ENCODE measurements around the gene OTOP3.
"Not testable (repeated sequence)": the region's sequence is repeated elsewhere in the genome, so short reads cannot be mapped to it uniquely, and the experiment has no call there.

Gene OTOP3

DNA sequence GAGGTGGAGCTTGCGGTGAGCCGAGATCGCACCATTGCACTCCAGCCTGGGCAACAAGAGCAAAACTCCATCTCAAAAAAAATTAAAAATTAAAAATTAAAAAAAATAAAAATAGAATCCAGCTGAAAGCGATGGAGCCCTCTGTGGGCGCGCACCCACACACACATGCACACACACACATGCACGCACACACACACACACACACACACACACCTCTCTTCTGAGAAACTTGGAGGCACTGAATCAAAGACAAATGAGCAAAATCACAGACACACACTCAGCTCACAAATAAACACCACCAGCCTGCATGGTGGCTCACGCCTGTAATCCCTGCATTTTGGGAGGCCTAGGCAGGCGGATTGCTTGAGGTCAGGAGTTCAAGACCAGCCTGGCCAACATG lies 32.7 kb upstream of the OTOP3 start:
- Histone ChIP-seq H3K36me3 (ENCODE audit: control insufficient read depth, low read depth, low read length) (no peaks in the 10 kb centered on the region), H3K4me1 (ENCODE audit: control insufficient read depth, low read depth, low read length) (no peaks in the 10 kb centered on the region), H3K27ac (ENCODE audit: low read length) (no peak overlapping the region), H3K9me3 (ENCODE audit: control insufficient read depth, low read depth, low read length) (no peaks in the 10 kb centered on the region), H3K27me3 (ENCODE audit: control insufficient read depth, insufficient read depth, low read length) (no peaks in the 10 kb centered on the region), H3K4me3 (ENCODE audit: low read length) (no peak overlapping the region), H3K9ac (ENCODE audit: low read length) (no peak overlapping the region)

DNA sequence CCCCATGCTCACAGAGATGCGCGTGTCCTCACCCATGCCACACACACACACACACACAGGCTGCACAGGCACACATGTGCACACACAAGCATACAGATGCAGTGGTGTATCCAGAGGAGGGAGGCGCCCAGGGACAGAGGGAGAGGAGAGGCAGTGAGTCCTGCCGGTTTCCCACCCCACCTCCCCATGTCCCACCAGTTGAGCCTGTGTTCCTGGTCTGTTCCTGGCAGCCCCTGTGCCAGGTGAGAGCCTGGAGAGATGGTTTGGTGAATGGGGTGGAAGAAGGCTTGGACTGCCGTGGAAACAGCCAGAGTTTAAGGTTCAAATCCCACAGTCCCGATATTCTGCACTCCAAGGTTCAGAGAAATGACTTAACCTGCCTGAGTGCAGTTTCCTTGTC lies 32.0 kb upstream of the OTOP3 start:
- H3K27ac ChIP-seq (ENCODE audit: low read length): no peak overlapping the region
- no peak overlapping the region for H3K4me3 ChIP-seq (ENCODE audit: low read length)
- H3K9me3 ChIP-seq (ENCODE audit: control insufficient read depth, low read depth, low read length): no peaks in the 10 kb centered on the region
- peaks cover under 1% of the 10 kb centered on the region for H3K4me1 ChIP-seq (ENCODE audit: control insufficient read depth, low read depth, low read length)
- no peak overlapping the region for H3K9ac ChIP-seq (ENCODE audit: low read length)
- H3K27me3 ChIP-seq (ENCODE audit: control insufficient read depth, insufficient read depth, low read length): no peaks in the 10 kb centered on the region
- no peaks in the 10 kb centered on the region for H3K36me3 ChIP-seq (ENCODE audit: control insufficient read depth, low read depth, low read length)

DNA sequence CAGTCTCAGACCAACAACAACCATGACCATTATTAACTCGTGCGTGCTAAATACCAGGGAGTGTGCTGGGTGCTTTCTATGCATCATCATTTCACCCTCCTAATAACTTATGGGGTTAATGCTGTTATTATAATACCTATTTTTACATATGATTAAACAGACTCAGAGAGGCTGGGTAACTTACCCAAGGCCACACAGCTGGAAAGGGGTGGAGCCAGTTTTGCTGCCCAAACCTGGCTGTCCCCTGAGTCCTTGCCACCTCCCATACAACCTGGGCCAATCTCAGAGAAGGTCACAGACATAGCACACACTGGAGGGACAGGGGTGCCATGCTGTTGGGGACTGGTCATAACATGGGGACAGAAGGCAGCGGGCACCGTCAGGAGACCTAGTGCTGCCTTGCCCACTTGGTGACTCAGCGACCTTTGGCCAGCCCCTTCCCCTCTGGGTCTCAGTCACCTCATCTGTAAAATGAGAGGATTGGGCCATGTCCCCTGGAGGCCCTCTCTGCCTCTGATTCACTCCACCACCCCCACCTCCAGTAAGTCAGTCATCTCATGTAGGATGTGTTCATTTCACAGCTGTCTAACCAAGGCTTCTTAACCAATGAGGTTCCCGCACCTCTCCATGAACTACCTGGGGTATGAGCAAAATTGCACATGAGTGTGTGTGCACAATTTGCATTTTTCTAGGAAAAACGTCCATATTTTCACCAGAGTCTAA lies 30.9 kb upstream of the OTOP3 start:
- Histone ChIP-seq H3K27ac (ENCODE audit: low read length) (no peak overlapping the region), H3K27me3 (ENCODE audit: control insufficient read depth, insufficient read depth, low read length) (no peaks in the 10 kb centered on the region), H3K4me3 (ENCODE audit: low read length) (no peak overlapping the region), H3K4me1 (ENCODE audit: control insufficient read depth, low read depth, low read length) (peaks cover 12% of the 10 kb centered on the region), H3K9ac (ENCODE audit: low read length) (no peak overlapping the region), H3K36me3 (ENCODE audit: control insufficient read depth, low read depth, low read length) (no peaks in the 10 kb centered on the region), H3K9me3 (ENCODE audit: control insufficient read depth, low read depth, low read length) (no peaks in the 10 kb centered on the region)

DNA sequence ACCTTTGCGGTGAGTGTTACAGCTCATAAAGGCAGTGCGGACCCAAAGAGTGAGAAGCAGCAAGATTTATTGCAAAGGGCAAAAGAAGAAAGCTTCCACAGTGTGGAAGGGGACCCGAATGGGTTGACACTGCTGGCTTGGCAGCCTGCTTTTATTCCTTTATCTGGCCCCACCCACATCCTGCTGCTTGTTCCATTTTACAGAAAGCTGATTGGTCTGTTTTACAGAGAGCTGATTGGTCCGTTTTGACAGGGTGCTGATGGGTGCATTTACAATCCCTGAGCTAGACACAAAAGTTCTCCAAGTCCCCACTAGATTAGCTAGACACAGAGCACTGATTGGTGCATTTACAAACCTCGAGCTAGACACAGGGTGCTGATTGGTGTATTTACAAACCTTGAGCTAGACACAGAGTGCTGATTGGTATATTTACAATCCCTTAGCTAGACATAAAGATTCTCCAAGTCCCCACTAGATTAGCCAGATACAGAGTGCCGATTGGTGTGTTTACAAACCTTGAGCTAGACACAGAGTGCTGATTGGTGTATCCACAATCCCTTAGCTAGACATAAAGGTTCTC lies 29.4 kb upstream of the OTOP3 start:
- H3K27me3 ChIP-seq (ENCODE audit: control insufficient read depth, insufficient read depth, low read length); H3K9ac ChIP-seq (ENCODE audit: low read length); H3K36me3 ChIP-seq (ENCODE audit: control insufficient read depth, low read depth, low read length); H3K4me3 ChIP-seq (ENCODE audit: low read length); H3K27ac ChIP-seq (ENCODE audit: low read length); H3K9me3 ChIP-seq (ENCODE audit: control insufficient read depth, low read depth, low read length): not testable (repeated sequence)
- H3K4me1 ChIP-seq (ENCODE audit: control insufficient read depth, low read depth, low read length): peaks cover 17% of the 10 kb centered on the region

DNA sequence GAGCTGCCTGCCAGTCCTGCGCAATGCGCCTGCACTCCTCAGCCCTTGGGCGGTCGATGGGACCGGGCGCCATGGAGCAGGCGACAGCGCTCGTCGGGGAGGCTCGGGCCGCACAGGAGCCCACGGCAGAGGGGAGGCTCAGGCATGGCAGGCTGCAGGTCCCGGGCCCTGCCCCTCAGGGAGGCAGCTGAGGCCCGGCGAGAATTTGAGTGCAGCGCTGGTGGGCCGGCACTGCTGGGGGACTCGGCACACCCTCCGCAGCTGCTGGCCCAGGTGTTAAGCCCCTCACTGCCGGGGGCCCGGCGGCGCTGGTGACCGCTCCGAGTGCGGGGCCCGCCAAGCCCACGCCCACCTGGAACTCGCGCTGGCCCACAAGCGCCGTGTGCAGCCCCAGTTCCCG lies 28.7 kb upstream of the OTOP3 start:
- Histone ChIP-seq H3K27ac (ENCODE audit: low read length) (no peak overlapping the region), H3K9me3 (ENCODE audit: control insufficient read depth, low read depth, low read length) (no peaks in the 10 kb centered on the region)

DNA sequence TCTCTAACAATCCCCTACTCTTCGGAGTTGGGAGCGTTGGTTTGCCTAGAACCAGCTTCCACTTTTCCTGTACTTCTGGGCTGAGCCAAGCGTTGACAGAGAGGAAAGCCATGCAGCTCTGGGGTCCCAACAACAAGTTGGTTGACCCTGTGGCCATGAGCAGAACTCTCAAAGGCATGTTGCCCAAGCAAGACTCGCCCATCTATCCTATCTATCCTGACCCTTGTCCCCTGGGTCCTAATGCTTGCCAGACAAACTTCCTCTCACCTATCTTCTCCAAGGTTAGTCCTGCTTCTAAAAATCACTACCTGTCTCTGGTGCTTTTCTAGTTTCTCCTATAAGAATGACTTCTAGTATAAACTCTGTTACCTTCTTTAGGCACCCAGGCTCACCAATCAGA lies 26.6 kb upstream of the OTOP3 start:
- H3K9me3 ChIP-seq (ENCODE audit: control insufficient read depth, low read depth, low read length); H3K27ac ChIP-seq (ENCODE audit: low read length); H3K27me3 ChIP-seq (ENCODE audit: control insufficient read depth, insufficient read depth, low read length); H3K36me3 ChIP-seq (ENCODE audit: control insufficient read depth, low read depth, low read length); H3K9ac ChIP-seq (ENCODE audit: low read length): not testable (repeated sequence)
- peaks cover 17% of the 10 kb centered on the region for H3K4me1 ChIP-seq (ENCODE audit: control insufficient read depth, low read depth, low read length)
- H3K4me3 ChIP-seq (ENCODE audit: low read length): peak overlapping the region; percentile 6

More for the DNA sequence above, 28.7 kb upstream of the OTOP3 start:
- Histone ChIP-seq H3K4me3 (ENCODE audit: low read length) (no peak overlapping the region), H3K36me3 (ENCODE audit: control insufficient read depth, low read depth, low read length) (no peaks in the 10 kb centered on the region), H3K4me1 (ENCODE audit: control insufficient read depth, low read depth, low read length) (peaks cover 17% of the 10 kb centered on the region), H3K9ac (ENCODE audit: low read length) (no peak overlapping the region), H3K27me3 (ENCODE audit: control insufficient read depth, insufficient read depth, low read length) (no peaks in the 10 kb centered on the region)

DNA sequence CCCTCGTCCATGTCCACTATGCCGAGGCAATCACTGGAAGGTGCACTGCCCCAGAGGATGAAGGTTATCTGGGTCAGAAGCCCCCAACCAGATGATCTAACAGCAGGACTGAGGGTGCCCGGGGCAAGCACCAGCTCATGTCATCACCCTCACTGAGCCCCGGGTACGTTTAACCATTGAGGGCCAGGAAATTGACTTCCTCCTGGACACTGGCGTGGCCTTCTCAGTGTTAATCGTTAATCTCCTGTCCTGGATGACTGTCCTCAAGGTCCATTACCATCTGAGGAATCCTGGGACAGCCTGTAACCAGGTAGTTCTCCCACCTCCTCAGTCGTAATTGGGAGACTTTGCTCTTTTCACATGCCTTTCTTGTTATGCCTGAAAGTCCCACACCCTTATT lies 24.3 kb upstream of the OTOP3 start:
- H3K4me1 ChIP-seq (ENCODE audit: control insufficient read depth, low read depth, low read length): peaks cover 17% of the 10 kb centered on the region
- H3K9ac ChIP-seq (ENCODE audit: low read length); H3K36me3 ChIP-seq (ENCODE audit: control insufficient read depth, low read depth, low read length); H3K9me3 ChIP-seq (ENCODE audit: control insufficient read depth, low read depth, low read length); H3K4me3 ChIP-seq (ENCODE audit: low read length); H3K27me3 ChIP-seq (ENCODE audit: control insufficient read depth, insufficient read depth, low read length); H3K27ac ChIP-seq (ENCODE audit: low read length): not testable (repeated sequence)

DNA sequence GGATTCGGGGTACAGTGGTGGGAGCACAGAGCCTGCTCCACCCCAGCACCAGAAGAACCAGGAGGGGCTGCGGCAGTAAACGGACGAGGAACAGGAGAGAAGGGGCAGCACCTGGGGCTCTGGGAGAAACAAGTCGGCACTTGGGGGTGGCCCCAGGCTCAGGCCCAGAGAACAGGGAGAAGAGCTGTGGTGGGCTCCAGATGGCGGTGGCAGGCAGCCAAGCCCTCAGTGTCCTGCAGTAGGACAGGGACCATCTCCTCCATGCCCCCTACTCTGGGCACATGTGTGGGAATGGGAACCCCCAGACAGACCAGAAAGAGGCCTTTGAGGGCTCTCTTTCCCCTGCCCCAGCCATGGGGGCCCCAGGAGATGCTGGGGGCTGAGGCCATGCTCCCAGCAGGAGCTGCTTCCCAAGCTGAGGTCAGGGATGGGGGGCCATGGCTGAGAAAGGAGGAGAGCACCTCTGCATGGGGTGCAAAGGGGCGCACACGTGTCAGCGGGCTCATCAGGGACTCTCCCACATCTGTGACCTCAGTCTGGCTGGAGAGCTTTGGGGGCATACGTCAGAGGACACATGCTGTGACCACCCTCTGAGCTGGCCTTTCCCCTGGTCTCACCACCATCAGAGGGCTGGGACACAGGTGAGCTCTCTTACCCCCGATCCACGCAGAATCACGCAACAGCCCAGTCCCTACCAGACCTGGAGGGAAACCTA lies 19.4 kb upstream of the OTOP3 start:
- Histone ChIP-seq H3K9ac (ENCODE audit: low read length) (no peak overlapping the region), H3K4me3 (ENCODE audit: low read length) (no peak overlapping the region), H3K27me3 (ENCODE audit: control insufficient read depth, insufficient read depth, low read length) (peaks cover 1% of the 10 kb centered on the region), H3K36me3 (ENCODE audit: control insufficient read depth, low read depth, low read length) (no peaks in the 10 kb centered on the region), H3K9me3 (ENCODE audit: control insufficient read depth, low read depth, low read length) (no peaks in the 10 kb centered on the region), H3K4me1 (ENCODE audit: control insufficient read depth, low read depth, low read length) (peaks cover 7% of the 10 kb centered on the region), H3K27ac (ENCODE audit: low read length) (no peak overlapping the region)

DNA sequence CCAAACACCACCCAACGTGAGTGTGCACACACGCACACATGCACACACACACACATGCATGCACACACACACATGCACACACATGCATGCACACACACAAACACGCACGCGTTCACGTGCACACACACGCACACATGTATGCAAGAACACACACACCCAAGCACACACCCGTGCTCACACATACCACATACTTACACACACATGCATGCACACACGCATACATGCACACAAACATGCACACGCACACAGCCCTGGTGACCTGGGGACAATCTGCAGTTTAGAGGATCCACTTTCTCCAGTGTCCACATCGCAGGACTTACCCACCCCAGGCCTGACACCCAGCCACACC lies 18.9 kb upstream of the OTOP3 start:
- Histone ChIP-seq H3K4me3 (ENCODE audit: low read length) (no peak overlapping the region), H3K9ac (ENCODE audit: low read length) (no peak overlapping the region), H3K4me1 (ENCODE audit: control insufficient read depth, low read depth, low read length) (peaks cover 7% of the 10 kb centered on the region), H3K36me3 (ENCODE audit: control insufficient read depth, low read depth, low read length) (no peaks in the 10 kb centered on the region), H3K9me3 (ENCODE audit: control insufficient read depth, low read depth, low read length) (no peaks in the 10 kb centered on the region), H3K27ac (ENCODE audit: low read length) (no peak overlapping the region), H3K27me3 (ENCODE audit: control insufficient read depth, insufficient read depth, low read length) (peaks cover 7% of the 10 kb centered on the region)

DNA sequence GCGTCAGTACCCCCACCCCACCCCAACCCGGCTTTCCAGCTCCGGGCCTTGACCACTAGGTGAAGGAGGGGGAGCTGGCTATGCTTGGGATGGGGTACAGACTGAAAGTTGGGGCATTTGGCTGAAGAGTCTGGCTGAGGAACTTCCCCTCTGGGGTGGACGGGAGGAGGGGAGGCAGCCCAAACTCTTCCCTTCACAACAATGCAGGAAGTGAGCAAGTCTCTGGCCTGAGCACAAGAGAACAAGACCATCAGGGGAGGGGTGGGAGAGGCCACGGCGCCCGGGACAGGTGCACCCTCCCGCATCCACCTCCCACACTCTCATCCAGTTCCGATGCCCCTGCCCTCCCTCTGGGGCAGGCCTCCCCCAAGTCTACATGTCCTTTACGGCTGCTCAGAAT lies 18.3 kb upstream of the OTOP3 start:
- H3K4me1 ChIP-seq (ENCODE audit: control insufficient read depth, low read depth, low read length): peaks cover 7% of the 10 kb centered on the region
- no peaks in the 10 kb centered on the region for H3K9me3 ChIP-seq (ENCODE audit: control insufficient read depth, low read depth, low read length)
- no peak overlapping the region for H3K4me3 ChIP-seq (ENCODE audit: low read length)
- H3K9ac ChIP-seq (ENCODE audit: low read length): no peak overlapping the region
- H3K27me3 ChIP-seq (ENCODE audit: control insufficient read depth, insufficient read depth, low read length): peaks cover 12% of the 10 kb centered on the region
- H3K36me3 ChIP-seq (ENCODE audit: control insufficient read depth, low read depth, low read length): no peaks in the 10 kb centered on the region
- H3K27ac ChIP-seq (ENCODE audit: low read length): no peak overlapping the region

DNA sequence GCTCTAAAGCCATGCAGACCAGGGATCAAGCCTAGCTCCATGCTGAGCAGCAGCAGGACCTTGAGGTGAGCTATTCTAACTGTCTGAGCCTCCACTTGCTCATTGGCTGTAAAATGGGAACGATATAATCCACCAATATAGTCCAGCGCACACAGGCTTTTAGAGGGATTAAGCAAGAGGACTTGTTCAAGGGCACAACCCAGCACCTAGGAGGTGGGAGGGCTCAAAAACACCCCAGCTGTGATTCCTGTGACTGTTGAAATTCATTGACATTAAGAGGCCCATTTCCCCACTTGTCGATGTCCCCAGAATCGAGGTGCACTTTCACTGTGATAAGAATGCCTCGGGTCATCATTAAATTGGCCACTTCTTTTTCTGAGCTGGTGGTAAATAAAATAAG lies 16.8 kb upstream of the OTOP3 start:
- no peak overlapping the region for H3K4me3 ChIP-seq (ENCODE audit: low read length)
- peaks cover 26% of the 10 kb centered on the region for H3K27me3 ChIP-seq (ENCODE audit: control insufficient read depth, insufficient read depth, low read length)

More for the DNA sequence above, 16.8 kb upstream of the OTOP3 start:
- no peaks in the 10 kb centered on the region for H3K9me3 ChIP-seq (ENCODE audit: control insufficient read depth, low read depth, low read length)
- no peak overlapping the region for H3K9ac ChIP-seq (ENCODE audit: low read length)
- no peaks in the 10 kb centered on the region for H3K36me3 ChIP-seq (ENCODE audit: control insufficient read depth, low read depth, low read length)
- peaks cover 7% of the 10 kb centered on the region for H3K4me1 ChIP-seq (ENCODE audit: control insufficient read depth, low read depth, low read length)
- H3K27ac ChIP-seq (ENCODE audit: low read length): no peak overlapping the region

Data from iPS-18a (cell line).